HG03103 (cell line): Measurements from ENCODE around the gene RAPGEF4.
"Not testable (repeated sequence)": the region's sequence is repeated elsewhere in the genome, so short reads cannot be mapped to it uniquely, and the experiment has no call there.

Experiments
- ATAC-seq: cut with Tn5 transposase; IDR thresholded peaks from one replicate; pipeline ENCODE4 v1.9.1; 2021; ENCODE audit warnings: low read depth; ENCODE audit not compliant: unreplicated experiment

Gene RAPGEF4

GRCh38 chr2:172770887-172771286, 35.2 kb downstream of the RAPGEF4 start:
- no peak for ATAC-seq

- no peak for ATAC-seq
Observed at GRCh38 chr2:172772633-172773032, 37.0 kb downstream of the RAPGEF4 start.

- ATAC-seq = no peak
Observed at GRCh38 chr2:172774302-172774701, 38.7 kb downstream of the RAPGEF4 start.

- ATAC-seq = no peak
Observed at GRCh38 chr2:172775319-172775718, 39.7 kb downstream of the RAPGEF4 start.

- no peak for ATAC-seq
Observed at GRCh38 chr2:172777431-172777830, 41.8 kb downstream of the RAPGEF4 start.

GRCh38 chr2:172782506-172783164, 47.0 kb downstream of the RAPGEF4 start:
- ATAC-seq = no peak

GRCh38 chr2:172783165-172783898, 47.7 kb downstream of the RAPGEF4 start:
- no peak for ATAC-seq

GRCh38 chr2:172788871-172789270, 53.2 kb downstream of the RAPGEF4 start:
- ATAC-seq = no peak

- ATAC-seq = no peak
Observed at GRCh38 chr2:172790404-172790803, 54.8 kb downstream of the RAPGEF4 start.

- ATAC-seq = no peak
Observed at GRCh38 chr2:172791953-172792352, 56.3 kb downstream of the RAPGEF4 start.

GRCh38 chr2:172792711-172793110, 57.1 kb downstream of the RAPGEF4 start:
- no peak for ATAC-seq

- ATAC-seq = not testable (repeated sequence)
Observed at GRCh38 chr2:172803308-172803707, 67.7 kb downstream of the RAPGEF4 start.

GRCh38 chr2:172804423-172804822, 68.8 kb downstream of the RAPGEF4 start:
- no peak for ATAC-seq

- ATAC-seq = no peak
Observed at GRCh38 chr2:172806493-172806892, 70.8 kb downstream of the RAPGEF4 start.

- ATAC-seq = no peak
Observed at GRCh38 chr2:172806996-172807395, 71.4 kb downstream of the RAPGEF4 start.

GRCh38 chr2:172808156-172808555, 72.5 kb downstream of the RAPGEF4 start:
- no peak for ATAC-seq

- no peak for ATAC-seq
Observed at GRCh38 chr2:172811027-172811426, 75.4 kb downstream of the RAPGEF4 start.

GRCh38 chr2:172812158-172812744, 76.6 kb downstream of the RAPGEF4 start:
- no peak for ATAC-seq

GRCh38 chr2:172813314-172813888, 77.8 kb downstream of the RAPGEF4 start:
- ATAC-seq = no peak

- ATAC-seq = no peak
Observed at GRCh38 chr2:172817411-172817810, 81.8 kb downstream of the RAPGEF4 start.

GRCh38 chr2:172819943-172820342, 84.3 kb downstream of the RAPGEF4 start:
- ATAC-seq = no peak
